ENCODE data around the gene NFIB.

Gene NFIB

DNA sequence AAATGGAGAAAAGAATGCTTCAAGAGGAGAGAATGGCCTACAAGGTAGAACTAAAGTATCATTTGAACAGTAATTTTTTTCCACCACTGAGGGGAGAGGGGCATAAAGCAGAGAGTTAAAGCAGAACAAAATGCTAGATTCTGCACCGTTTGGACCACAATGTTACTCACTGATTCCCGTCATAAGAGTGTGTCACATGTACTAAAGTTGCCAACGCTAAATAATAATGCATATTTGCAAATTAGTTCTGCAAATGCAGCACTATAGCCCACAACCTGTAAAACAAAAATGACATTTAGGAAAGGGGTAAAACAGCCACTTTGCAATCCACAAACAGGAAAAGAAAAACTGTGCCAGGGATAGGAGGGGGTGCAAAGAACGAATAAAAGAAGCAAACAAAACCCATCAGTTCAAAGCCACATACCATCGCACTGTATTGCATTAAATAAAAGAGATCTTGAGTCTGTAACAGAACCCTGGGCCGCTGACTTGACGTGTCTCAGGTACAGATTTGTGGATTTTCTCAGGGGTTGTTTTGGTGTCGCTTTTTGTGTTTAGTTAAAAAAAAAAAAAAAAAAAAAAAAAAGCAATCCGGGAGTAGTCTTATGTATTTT is 7.7 kb upstream of the NFIB start:
- H3K4me3 ChIP-seq (ENCODE audit: low read depth, low read length): peak overlapping the region; percentile 66

GRCh38 chr9:14320271-14321181 is 6.6 kb upstream of the NFIB start:
- no peak overlapping the region for H3K4me3 ChIP-seq (ENCODE audit: low read depth, low read length)

DNA sequence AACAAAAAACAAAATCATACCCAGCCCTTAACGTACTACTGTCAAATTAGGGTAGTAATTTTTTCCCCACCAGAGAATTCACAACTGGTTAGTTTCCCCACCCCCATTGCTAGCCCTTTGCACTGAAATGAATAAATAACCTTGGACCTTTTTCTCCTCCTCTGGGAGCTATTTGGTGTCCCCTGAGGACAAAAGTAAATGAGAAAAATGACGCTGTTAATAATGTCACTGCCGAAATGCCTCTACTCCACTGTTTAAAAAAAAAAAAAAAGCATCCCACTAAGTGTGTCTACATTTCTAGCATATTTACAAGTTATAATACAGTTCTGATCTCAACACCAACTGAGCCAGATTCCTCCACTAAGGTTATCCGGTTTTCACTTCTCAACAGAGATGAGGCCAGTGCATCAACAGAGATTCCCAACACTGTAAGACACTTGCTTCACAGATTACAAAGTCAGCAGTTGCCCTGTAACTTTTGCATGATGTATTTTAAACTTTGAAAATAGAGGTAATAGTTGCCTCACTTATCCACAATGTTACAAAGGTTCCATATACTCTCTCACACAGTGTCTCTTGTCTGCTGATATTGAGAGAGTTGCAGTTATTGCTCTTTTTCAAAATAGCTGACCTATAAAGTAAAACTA is 5.1 kb upstream of the NFIB start:
- no peak overlapping the region for H3K4me3 ChIP-seq (ENCODE audit: low read depth, low read length)

DNA sequence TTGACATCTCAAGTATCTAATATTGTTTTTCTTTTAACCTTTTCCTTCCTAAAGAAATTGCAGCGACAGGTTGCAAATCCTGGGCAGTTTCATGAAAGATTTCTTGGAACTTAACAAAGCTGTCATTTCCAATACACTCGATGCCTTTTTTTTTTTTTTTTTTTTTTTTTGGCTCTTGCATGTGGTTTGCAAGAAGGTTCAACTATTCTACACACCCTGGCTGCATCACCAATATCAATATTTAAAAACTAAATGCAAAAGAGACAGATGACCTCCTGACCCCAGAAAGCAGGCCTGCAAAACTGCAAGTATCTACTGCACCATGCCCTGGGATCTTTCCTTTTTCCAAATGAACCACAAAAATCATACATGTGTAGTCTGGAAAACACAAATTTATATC is 4.4 kb upstream of the NFIB start:
- no peak overlapping the region for H3K4me3 ChIP-seq (ENCODE audit: low read depth, low read length)

DNA sequence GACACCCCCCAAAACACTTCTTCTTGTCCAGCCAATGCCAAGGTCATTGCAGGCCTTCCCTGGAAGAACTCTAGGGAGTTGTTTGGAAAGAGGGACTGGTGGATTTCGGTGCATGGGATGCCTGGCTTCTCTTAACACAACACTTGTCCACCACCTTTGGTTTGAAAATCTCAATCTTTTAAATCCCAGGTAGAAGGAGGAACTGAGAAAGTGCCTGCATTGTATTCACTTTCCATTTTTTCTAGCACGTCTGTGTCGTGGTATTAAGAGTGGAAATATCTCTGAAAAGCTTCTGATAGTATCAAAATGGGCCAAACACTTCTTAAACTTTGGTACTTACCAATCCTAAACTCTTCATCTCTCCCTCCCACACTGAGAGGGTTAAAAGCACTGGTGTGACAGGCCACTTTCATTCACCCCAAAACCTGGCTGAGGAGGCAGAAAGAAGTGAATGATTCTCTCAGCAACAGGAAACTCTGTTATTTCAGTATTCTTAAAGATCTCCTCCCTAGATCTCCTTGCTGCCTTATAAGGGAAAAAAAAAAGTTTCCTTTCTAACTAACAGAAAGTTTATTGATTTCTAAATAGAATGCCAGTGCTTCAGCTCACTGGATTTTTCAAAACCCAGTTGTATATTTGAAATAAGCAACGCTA is 3.9 kb upstream of the NFIB start:
- H3K4me3 ChIP-seq (ENCODE audit: low read depth, low read length): no peak overlapping the region

- peak overlapping the region; percentile 64 for H3K4me3 ChIP-seq (ENCODE audit: low read depth, low read length)
Observed at GRCh38 chr9:14316602-14317300, 2.8 kb upstream of the NFIB start.

GRCh38 chr9:14315875-14316601 is 2.1 kb upstream of the NFIB start:
- peak overlapping the region; percentile 64 for H3K4me3 ChIP-seq (ENCODE audit: low read depth, low read length)

- peak overlapping the region; percentile 64 for H3K4me3 ChIP-seq (ENCODE audit: low read depth, low read length)
Observed at GRCh38 chr9:14314929-14315874, 1.3 kb upstream of the NFIB start.

GRCh38 chr9:14314424-14314928 is 535 bp upstream of the NFIB start:
- peak overlapping the region; percentile 61 for H3K4me3 ChIP-seq (ENCODE audit: low read depth, low read length)

DNA sequence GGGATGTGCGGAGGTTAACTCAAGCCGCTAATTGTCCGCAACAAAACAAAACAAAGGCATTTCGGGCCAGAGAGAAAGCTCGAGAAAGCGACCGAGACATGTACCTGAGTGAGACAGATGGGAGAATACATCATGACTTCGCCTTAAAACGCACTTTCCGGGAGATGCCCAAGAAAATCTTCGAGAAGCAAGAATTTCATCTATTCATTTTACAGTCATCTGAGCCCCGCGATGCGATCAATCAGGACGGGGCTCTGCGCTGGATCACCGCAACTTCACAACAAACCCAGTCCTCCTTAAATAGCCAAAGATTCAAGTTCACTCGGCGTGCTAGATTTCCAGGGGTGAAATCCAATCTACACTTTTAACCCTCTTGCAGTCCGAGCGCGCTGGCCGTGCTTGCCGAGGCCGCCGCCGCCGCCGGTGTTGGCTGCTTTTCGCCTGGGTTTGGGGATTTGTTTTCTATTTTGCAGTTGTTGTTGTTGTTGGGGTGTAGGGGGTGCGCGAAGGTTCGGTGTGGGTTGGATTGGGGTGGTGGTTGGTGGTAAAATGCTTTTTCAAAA is 482 bp downstream of the NFIB start:
- peak overlapping the region; percentile 61 for H3K4me3 ChIP-seq (ENCODE audit: low read depth, low read length)

DNA sequence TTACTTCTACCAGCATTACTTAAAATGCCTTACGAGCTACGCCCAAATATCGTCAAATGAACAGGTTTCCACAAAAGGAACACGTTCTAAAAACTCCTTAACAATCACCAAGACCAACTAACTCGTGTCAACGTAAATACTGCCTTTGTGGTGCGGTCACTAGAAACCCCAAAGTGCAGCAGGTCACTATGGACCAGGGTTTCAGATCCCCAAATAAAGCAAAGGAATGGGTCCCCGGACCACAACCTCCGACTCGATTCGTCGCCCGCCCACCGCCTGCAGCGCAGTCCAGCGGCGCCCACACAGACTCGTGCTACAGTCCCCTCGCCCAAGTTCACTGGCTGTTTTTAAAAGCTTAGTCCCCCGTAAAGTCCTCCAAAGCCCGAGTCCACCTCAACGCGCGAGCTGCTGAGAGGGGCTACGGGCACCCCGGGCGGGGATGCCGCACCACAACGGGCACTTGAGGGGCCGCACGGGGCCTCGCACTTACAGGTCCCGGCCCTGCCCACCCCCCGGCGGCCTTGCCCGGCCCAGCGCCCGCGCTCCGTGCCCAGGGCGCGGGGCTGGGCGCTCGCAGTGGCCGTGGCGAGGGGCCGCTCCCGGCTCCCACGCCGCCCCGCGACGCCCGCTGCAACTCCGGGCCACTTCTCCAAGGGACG is 1.1 kb downstream of the NFIB start:
- H3K4me3 ChIP-seq (ENCODE audit: low read depth, low read length): peak overlapping the region; percentile 61

DNA sequence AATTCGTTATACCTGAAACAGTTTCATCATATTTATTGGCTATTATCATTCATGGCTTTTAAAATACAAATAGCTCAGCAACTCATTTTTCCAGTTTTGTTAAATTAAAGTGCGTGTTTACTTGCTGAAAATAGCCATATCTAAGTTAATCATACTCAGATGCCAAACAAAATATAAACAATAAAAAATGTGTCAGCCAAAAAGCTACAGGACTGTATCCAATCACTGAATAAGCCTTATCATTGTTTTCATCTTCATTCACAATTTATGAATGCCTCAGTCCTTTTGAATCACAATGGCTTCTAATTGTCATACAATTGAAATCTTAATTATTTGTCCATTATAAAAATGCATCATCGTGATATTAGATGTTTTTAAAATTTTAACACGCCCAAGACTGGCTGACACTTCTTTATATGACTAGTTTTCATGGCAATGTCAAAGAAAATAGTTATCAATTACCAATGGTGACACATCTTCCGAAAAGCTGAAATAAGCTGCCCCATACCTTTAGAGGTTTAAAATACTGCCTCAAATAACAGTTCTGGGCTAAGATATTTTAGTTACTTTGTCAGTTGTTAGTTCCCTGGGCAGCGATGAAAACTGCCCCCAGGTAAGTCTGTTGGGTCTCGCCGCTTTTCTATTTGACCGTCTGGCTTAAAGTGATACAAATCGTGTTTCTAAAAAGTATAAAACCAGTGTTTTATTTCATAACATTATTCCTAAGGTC is 1.8 kb downstream of the NFIB start:
- peak overlapping the region; percentile 61 for H3K4me3 ChIP-seq (ENCODE audit: low read depth, low read length)

GRCh38 chr9:14311171-14311949 is 2.6 kb downstream of the NFIB start:
- H3K4me3 ChIP-seq (ENCODE audit: low read depth, low read length): peak overlapping the region; percentile 61

GRCh38 chr9:14310311-14310710 is 3.6 kb downstream of the NFIB start:
- H3K4me3 ChIP-seq (ENCODE audit: low read depth, low read length): no peak overlapping the region

GRCh38 chr9:14309403-14309802 is 4.5 kb downstream of the NFIB start:
- no peak overlapping the region for H3K4me3 ChIP-seq (ENCODE audit: low read depth, low read length)

- H3K4me3 ChIP-seq (ENCODE audit: low read depth, low read length): no peak overlapping the region
Observed at GRCh38 chr9:14308853-14309145, 5.1 kb downstream of the NFIB start.
